ENCODE data around the gene RMND1. TPM values are rescaled to one million over a fixed set of nuclear protein-coding genes. Genes with fewer than 3 reads are reported as not detected.

The RMND1 gene
- polyA plus RNA-seq, 1 donor from 2014 or later: 35.3 TPM

GRCh38 chr6:151436300-151436699, 15.6 kb downstream of the RMND1 start:
- Histone ChIP-seq H3K27me3 (ENCODE audit: insufficient read depth, low read depth, low read length) (no peaks in the 10 kb centered on the region), H3K4me2 (ENCODE audit: low read length) (no peak overlapping the region)

GRCh38 chr6:151434369-151434768, 17.6 kb downstream of the RMND1 start:
- H3K9me2 ChIP-seq (ENCODE audit: insufficient read depth, low read length): no peaks in the 10 kb centered on the region
- H2AFZ ChIP-seq (ENCODE audit: low read depth, low read length): no peak overlapping the region
- H3K36me3 ChIP-seq (ENCODE audit: insufficient read depth, low read length): peaks cover 3% of the 10 kb centered on the region
- H3K79me2 ChIP-seq (replicated peaks; ENCODE audit: insufficient read depth, low read length): peaks cover 6% of the 10 kb centered on the region
- H3K27me3 ChIP-seq (ENCODE audit: insufficient read depth, low read depth, low read length): no peaks in the 10 kb centered on the region
- no peak overlapping the region for H3K27ac ChIP-seq (ENCODE audit: low read length)
- H3K9me3 ChIP-seq (ENCODE audit: low read length): no peaks in the 10 kb centered on the region
- no peak overlapping the region for H3K9ac ChIP-seq (ENCODE audit: low read length)
- no peaks in the 10 kb centered on the region for H3F3A ChIP-seq (ENCODE audit: insufficient read depth, low read length, poor library complexity, severe bottlenecking)
- no peak overlapping the region for H3K4me3 ChIP-seq (ENCODE audit: low read length)
- H3K4me2 ChIP-seq (ENCODE audit: low read length): no peak overlapping the region
- no peaks in the 10 kb centered on the region for H4K20me1 ChIP-seq (ENCODE audit: insufficient read depth)
- TF ChIP-seq POLR2AphosphoS5 (IDR thresholded peaks at IDR 0.05) (no peak), SMC3 (conservative IDR thresholded peaks at IDR 0.05; ENCODE audit: poor library complexity) (no peak), TAF1 (IDR thresholded peaks at IDR 0.05; ENCODE audit: low read depth) (no peak), RAD21 (conservative IDR thresholded peaks at IDR 0.05) (no peak), EZH2 (IDR thresholded peaks at IDR 0.05; ENCODE audit: borderline replicate concordance, insufficient read depth, low read length, poor library complexity, severe bottlenecking) (no peak), EP300 (conservative IDR thresholded peaks at IDR 0.05; ENCODE audit: poor library complexity, severe bottlenecking) (no peak), MXI1 (conservative IDR thresholded peaks at IDR 0.05; ENCODE audit: poor library complexity, severe bottlenecking) (no peak)
- TF ChIP-seq, protein P1, sequence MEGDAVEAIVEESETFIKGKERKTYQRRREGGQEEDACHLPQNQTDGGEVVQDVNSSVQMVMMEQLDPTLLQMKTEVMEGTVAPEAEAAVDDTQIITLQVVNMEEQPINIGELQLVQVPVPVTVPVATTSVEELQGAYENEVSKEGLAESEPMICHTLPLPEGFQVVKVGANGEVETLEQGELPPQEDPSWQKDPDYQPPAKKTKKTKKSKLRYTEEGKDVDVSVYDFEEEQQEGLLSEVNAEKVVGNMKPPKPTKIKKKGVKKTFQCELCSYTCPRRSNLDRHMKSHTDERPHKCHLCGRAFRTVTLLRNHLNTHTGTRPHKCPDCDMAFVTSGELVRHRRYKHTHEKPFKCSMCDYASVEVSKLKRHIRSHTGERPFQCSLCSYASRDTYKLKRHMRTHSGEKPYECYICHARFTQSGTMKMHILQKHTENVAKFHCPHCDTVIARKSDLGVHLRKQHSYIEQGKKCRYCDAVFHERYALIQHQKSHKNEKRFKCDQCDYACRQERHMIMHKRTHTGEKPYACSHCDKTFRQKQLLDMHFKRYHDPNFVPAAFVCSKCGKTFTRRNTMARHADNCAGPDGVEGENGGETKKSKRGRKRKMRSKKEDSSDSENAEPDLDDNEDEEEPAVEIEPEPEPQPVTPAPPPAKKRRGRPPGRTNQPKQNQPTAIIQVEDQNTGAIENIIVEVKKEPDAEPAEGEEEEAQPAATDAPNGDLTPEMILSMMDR (IDR thresholded peaks at IDR 0.05; ENCODE audit: poor library complexity, severe bottlenecking): no peak

More at GRCh38 chr6:151436300-151436699, 15.6 kb downstream of the RMND1 start:
- H3K9me2 ChIP-seq (ENCODE audit: insufficient read depth, low read length): no peaks in the 10 kb centered on the region
- no peaks in the 10 kb centered on the region for H3F3A ChIP-seq (ENCODE audit: insufficient read depth, low read length, poor library complexity, severe bottlenecking)
- H3K27ac ChIP-seq (ENCODE audit: low read length): no peak overlapping the region
- H3K9ac ChIP-seq (ENCODE audit: low read length): no peak overlapping the region
- H3K4me3 ChIP-seq (ENCODE audit: low read length): no peak overlapping the region
- H3K79me2 ChIP-seq (replicated peaks; ENCODE audit: insufficient read depth, low read length): peaks cover 16% of the 10 kb centered on the region
- no peaks in the 10 kb centered on the region for H3K9me3 ChIP-seq (ENCODE audit: low read length)
- TF ChIP-seq SMC3 (conservative IDR thresholded peaks at IDR 0.05; ENCODE audit: poor library complexity) (no peak), REST (IDR thresholded peaks at IDR 0.05; ENCODE audit: borderline replicate concordance) (no peak), RAD21 (conservative IDR thresholded peaks at IDR 0.05) (no peak), POLR2AphosphoS5 (IDR thresholded peaks at IDR 0.05) (no peak), MXI1 (conservative IDR thresholded peaks at IDR 0.05; ENCODE audit: poor library complexity, severe bottlenecking) (no peak), EZH2 (IDR thresholded peaks at IDR 0.05; ENCODE audit: borderline replicate concordance, insufficient read depth, low read length, poor library complexity, severe bottlenecking) (no peak), EP300 (conservative IDR thresholded peaks at IDR 0.05; ENCODE audit: poor library complexity, severe bottlenecking) (no peak), TAF1 (IDR thresholded peaks at IDR 0.05; ENCODE audit: low read depth) (no peak)
- TF ChIP-seq, protein P1 (IDR thresholded peaks at IDR 0.05; ENCODE audit: poor library complexity, severe bottlenecking): no peak
- H2AFZ ChIP-seq (ENCODE audit: low read depth, low read length): no peak overlapping the region
- H4K20me1 ChIP-seq (ENCODE audit: insufficient read depth): no peaks in the 10 kb centered on the region
- H3K36me3 ChIP-seq (ENCODE audit: insufficient read depth, low read length): peaks cover 3% of the 10 kb centered on the region
